ENCODE data around the gene CCR6. TPM values are rescaled to one million over a fixed set of nuclear protein-coding genes. Genes with fewer than 3 reads are reported as not detected.

Gene CCR6
- total RNA-seq, 2 donors from 2014 or later: not detected

DNA sequence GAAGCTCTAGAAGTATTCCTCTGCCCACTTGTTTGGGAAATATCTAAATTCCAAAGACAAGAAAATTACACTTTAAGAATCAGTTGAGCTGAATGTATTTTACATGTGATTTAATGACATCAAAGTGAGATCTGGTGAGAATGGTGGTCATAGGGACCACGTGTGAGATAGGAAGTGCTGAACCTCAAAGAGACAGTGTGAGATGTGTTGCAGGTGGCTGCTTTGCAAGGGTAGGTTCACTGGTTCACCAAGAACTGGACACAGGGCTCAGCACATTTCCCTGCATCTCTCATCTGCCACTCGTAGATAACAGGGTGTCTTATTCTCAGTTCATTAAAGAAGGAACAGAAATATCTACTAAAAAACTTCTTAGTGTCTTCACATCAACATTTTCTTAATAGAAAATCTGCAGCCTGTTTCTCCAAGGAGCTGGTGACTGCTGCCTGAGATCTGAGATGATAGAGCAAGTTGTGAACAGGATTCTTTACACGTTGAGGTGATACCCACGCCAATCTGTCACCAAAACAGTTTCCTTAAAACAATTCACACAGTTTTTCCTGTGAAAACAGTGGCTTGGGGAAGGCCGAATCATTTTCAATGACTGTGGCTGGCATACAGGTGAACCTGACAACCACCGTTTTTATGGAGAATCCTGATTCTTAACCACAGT is 7.2 kb downstream of the CCR6 start:
- Histone ChIP-seq H3K9me3 (ENCODE audit: control insufficient read depth, low read length) (no peaks in the 10 kb centered on the region), H3K9ac (ENCODE audit: extremely low read depth, low read length, poor library complexity, severe bottlenecking) (no peak overlapping the region), H3K27me3 (ENCODE audit: control insufficient read depth, insufficient read depth, low read length, poor library complexity, severe bottlenecking) (no peaks in the 10 kb centered on the region), H3K27ac (ENCODE audit: low read depth, low read length) (no peak overlapping the region), H3K36me3 (ENCODE audit: control insufficient read depth, insufficient read depth, low read length) (no peaks in the 10 kb centered on the region), H3K4me1 (ENCODE audit: control insufficient read depth, insufficient read depth, low read length) (no peaks in the 10 kb centered on the region), H3K4me3 (ENCODE audit: low read length) (no peak overlapping the region)
- Mint-ChIP-seq H3K4me1 (peaks cover 11% of the 10 kb centered on the region), H3K27ac (no peak overlapping the region), H3K4me3 (no peak overlapping the region), H3K36me3 (ENCODE audit: low read depth) (no peaks in the 10 kb centered on the region), H3K27me3 (ENCODE audit: insufficient read depth) (no peaks in the 10 kb centered on the region), H3K9me3 (no peaks in the 10 kb centered on the region)
- no peak for DNase-seq
- WGBS, 2 experiments (ENCODE audit: insufficient coverage in 1 of 2, insufficient read length in 1 of 2): 86 to 96% methylated on average over 5 to 6 of the region's 6 CpGs
- TF ChIP-seq, protein P1, sequence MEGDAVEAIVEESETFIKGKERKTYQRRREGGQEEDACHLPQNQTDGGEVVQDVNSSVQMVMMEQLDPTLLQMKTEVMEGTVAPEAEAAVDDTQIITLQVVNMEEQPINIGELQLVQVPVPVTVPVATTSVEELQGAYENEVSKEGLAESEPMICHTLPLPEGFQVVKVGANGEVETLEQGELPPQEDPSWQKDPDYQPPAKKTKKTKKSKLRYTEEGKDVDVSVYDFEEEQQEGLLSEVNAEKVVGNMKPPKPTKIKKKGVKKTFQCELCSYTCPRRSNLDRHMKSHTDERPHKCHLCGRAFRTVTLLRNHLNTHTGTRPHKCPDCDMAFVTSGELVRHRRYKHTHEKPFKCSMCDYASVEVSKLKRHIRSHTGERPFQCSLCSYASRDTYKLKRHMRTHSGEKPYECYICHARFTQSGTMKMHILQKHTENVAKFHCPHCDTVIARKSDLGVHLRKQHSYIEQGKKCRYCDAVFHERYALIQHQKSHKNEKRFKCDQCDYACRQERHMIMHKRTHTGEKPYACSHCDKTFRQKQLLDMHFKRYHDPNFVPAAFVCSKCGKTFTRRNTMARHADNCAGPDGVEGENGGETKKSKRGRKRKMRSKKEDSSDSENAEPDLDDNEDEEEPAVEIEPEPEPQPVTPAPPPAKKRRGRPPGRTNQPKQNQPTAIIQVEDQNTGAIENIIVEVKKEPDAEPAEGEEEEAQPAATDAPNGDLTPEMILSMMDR (conservative IDR thresholded peaks at IDR 0.05): no peak

DNA sequence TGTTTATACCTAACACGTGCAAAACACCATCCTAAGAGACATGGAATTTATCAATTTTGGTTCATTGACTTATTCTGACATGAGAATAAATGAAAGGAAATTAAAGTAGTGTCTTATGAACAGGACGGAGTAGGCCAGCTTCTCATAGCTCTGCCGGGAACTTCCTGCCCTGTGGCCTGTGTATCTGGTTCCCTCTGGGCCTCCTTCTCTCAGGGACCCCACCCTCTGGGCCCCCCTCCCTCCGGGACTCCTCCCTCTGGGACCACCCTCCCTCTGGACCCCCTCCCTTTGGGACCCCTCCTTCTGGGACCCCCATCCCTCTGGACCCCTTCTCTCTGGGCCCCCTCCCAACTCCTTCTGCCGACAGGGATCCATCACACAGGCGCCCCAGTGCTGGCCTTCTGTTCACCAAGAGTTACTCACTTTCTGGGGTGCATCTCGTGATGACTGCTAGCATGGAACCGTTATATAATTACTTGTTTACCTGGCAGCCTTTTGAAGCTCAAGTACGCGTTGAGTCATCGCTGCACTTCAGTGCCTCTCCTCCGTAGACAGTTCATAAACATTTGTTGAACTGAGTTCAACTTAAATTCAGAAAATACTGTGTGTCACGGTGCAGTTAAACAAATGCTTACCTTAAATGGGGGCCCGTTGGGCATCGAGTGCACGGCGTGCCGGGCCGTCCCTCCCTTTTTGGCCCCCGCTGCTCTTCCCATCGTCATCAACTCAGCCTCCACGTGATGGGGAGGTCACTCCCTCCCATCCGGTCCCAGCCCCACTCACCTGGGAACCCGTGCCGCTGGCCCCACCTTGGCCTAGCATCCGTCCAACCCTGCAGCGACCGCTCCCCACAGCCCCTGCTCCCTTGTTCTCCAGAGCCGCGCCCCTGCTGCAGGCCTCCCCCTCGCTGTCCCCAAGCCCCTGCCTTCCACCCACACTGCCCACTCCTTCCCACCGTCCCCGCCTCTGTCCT is 8.1 kb downstream of the CCR6 start:
- Mint-ChIP-seq H3K27ac (no peak overlapping the region), H3K9me3 (no peaks in the 10 kb centered on the region), H3K36me3 (ENCODE audit: low read depth) (no peaks in the 10 kb centered on the region), H3K4me1 (peaks cover 14% of the 10 kb centered on the region), H3K4me3 (no peak overlapping the region), H3K27me3 (ENCODE audit: insufficient read depth) (no peaks in the 10 kb centered on the region)
- H3K36me3 ChIP-seq (ENCODE audit: control insufficient read depth, insufficient read depth, low read length): no peaks in the 10 kb centered on the region
- H3K4me1 ChIP-seq (ENCODE audit: control insufficient read depth, insufficient read depth, low read length): no peaks in the 10 kb centered on the region
- H3K4me3 ChIP-seq (ENCODE audit: low read length): no peak overlapping the region
- no peak for DNase-seq
- no peaks in the 10 kb centered on the region for H3K27me3 ChIP-seq (ENCODE audit: control insufficient read depth, insufficient read depth, low read length, poor library complexity, severe bottlenecking)
- no peak overlapping the region for H3K9ac ChIP-seq (ENCODE audit: extremely low read depth, low read length, poor library complexity, severe bottlenecking)
- 95 to 98% methylated on average over 14 to 32 of the region's 33 CpGs for whole genome bisulfite sequencing, 2 experiments (ENCODE audit: insufficient coverage in 1 of 2, insufficient read length in 1 of 2)
- no peaks in the 10 kb centered on the region for H3K9me3 ChIP-seq (ENCODE audit: control insufficient read depth, low read length)
- TF ChIP-seq, protein P1 (conservative IDR thresholded peaks at IDR 0.05): no peak
- H3K27ac ChIP-seq (ENCODE audit: low read depth, low read length): no peak overlapping the region

DNA sequence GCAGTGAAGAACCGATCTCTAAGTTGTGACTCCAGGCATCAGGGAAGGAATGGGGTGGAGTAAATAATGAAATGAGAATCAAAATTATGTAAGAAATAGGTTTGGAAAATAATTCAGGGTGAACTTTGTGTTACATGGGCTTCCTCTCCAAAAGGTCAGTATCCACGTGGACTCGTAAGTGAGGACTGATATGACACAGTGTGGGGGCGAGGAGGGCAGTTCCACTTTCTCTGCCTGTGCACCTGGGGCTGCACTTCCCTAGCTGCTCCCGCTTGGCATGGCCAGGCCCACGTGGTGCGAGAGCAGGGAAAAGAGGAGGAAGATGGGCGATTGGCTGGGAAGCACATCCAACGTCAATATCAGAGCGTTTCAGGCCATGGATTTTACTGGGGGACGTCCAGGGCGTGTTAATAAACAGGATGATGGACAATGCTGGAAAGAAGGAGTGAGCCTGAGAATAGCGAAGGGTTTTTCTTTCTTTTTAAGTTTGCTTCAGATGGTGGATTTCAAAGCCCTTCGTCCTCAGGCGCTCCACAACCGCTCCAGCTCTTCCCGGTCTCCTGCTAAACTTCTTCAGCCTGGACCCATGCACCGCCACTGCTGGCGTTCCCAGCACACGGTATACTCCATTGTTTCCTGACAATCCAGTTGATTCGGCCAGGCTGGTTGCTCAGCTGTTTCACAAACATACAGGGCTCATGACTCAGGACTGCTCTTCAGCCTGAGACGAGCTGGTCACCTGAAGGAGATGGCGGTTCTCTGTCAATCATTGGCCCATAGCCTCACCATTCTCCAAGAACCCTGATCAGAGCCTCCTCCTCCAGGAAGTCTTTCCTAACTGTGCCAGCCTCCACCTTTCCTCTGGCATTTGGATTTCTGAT is 11.8 kb downstream of the CCR6 start:
- Histone ChIP-seq H3K36me3 (ENCODE audit: control insufficient read depth, insufficient read depth, low read length) (no peaks in the 10 kb centered on the region), H3K27me3 (ENCODE audit: control insufficient read depth, insufficient read depth, low read length, poor library complexity, severe bottlenecking) (no peaks in the 10 kb centered on the region)
- peak overlapping the region; percentile 72 for H3K27ac Mint-ChIP-seq

More for the DNA sequence above, 11.8 kb downstream of the CCR6 start:
- H3K4me3 Mint-ChIP-seq: no peak overlapping the region
- TF ChIP-seq, protein P1 (conservative IDR thresholded peaks at IDR 0.05): no peak
- H3K27ac ChIP-seq (ENCODE audit: low read depth, low read length): no peak overlapping the region
- no peak overlapping the region for H3K4me3 ChIP-seq (ENCODE audit: low read length)
- DNase-seq: peak; percentile 65
- no peaks in the 10 kb centered on the region for H3K4me1 ChIP-seq (ENCODE audit: control insufficient read depth, insufficient read depth, low read length)
- H3K4me1 Mint-ChIP-seq: peaks cover 14% of the 10 kb centered on the region
- H3K9me3 ChIP-seq (ENCODE audit: control insufficient read depth, low read length): no peaks in the 10 kb centered on the region
- H3K27me3 Mint-ChIP-seq (ENCODE audit: insufficient read depth): no peaks in the 10 kb centered on the region
- no peaks in the 10 kb centered on the region for H3K9me3 Mint-ChIP-seq
- H3K36me3 Mint-ChIP-seq (ENCODE audit: low read depth): no peaks in the 10 kb centered on the region
- H3K9ac ChIP-seq (ENCODE audit: extremely low read depth, low read length, poor library complexity, severe bottlenecking): no peak overlapping the region
- 92% methylated on average over 16 to 23 of the region's 23 CpGs for WGBS, 2 experiments (ENCODE audit: insufficient coverage in 1 of 2, insufficient read length in 1 of 2)

Data from endodermal cell (in vitro differentiated cells).